Measurements from ENCODE around the gene SOX12. TPM values are rescaled to one million over a fixed set of nuclear protein-coding genes. Genes with fewer than 3 reads are reported as not detected.

SOX12 gene
- total RNA-seq, 1 donor from 2014 or later: 3.7 TPM

Other genes with a start within 250 kb of the SOX12 start
- not detected for gene DEFB125, start 237.9 kb upstream of the SOX12 start, total RNA-seq
- gene DEFB126, start 183.0 kb upstream of the SOX12 start, total RNA-seq: not detected
- gene DEFB127, start 168.1 kb upstream of the SOX12 start, total RNA-seq: not detected
- not detected for gene DEFB128, start 135.8 kb upstream of the SOX12 start, total RNA-seq
- not detected for gene DEFB129, start 98.3 kb upstream of the SOX12 start, total RNA-seq
- not detected for gene DEFB132, start 67.8 kb upstream of the SOX12 start, total RNA-seq
- gene C20orf96, start 34.8 kb upstream of the SOX12 start, total RNA-seq: 1.0 TPM
- 39.1 TPM for gene ZCCHC3, start 28.0 kb upstream of the SOX12 start, total RNA-seq
- gene NRSN2, start 21.6 kb downstream of the SOX12 start, total RNA-seq: 14.6 TPM
- 7.3 TPM for gene TRIB3, start 55.2 kb downstream of the SOX12 start, total RNA-seq
- gene RBCK1, start 82.7 kb downstream of the SOX12 start, total RNA-seq: 29.2 TPM
- 14.1 TPM for gene TBC1D20, start 137.0 kb downstream of the SOX12 start, total RNA-seq
- gene CSNK2A1, start 218.2 kb downstream of the SOX12 start, total RNA-seq: 112 TPM

Data from skeletal muscle tissue (tissue), 1 donor.